GM12865 (cell line): ENCODE measurements around the gene SAMD14.

Experiments used
- DNase-seq: peaks from one replicate; pipeline ENCODE4 v3.0.0; 2010; ENCODE audit warnings: low read depth
- H3K4me3 ChIP-seq: 2 replicates; pipeline ENCODE4 v1.5.1; 2011; ENCODE audit warnings: mild to moderate bottlenecking, low read depth, low read length, control low read depth
- CTCF ChIP-seq: IDR thresholded peaks from 2 replicates; pipeline ENCODE4 v1.5.1; 2011; ENCODE audit warnings: low read length, control low read depth, low read depth, inconsistent platforms; ENCODE audit not compliant: insufficient read depth; ENCODE audit errors: missing control alignments

SAMD14 gene

GRCh38 chr17:50128441-50129352, 1.3 kb downstream of the SAMD14 start:
- no peak overlapping the region for H3K4me3 ChIP-seq
- no peak for DNase-seq
- no peak for TF ChIP-seq CTCF

GRCh38 chr17:50127697-50128361, 2.1 kb downstream of the SAMD14 start:
- no peak for TF ChIP-seq CTCF

GRCh38 chr17:50125420-50125997, 4.5 kb downstream of the SAMD14 start:
- H3K4me3 ChIP-seq, result no peak overlapping the region
- no peak for DNase-seq
- no peak for TF ChIP-seq CTCF

More at GRCh38 chr17:50127697-50128361, 2.1 kb downstream of the SAMD14 start:
- H3K4me3 ChIP-seq, result no peak overlapping the region
- no peak for DNase-seq

- no peak overlapping the region for H3K4me3 ChIP-seq
- no peak for TF ChIP-seq CTCF
- no peak for DNase-seq
Measured at GRCh38 chr17:50123649-50124349, 6.2 kb downstream of the SAMD14 start.

GRCh38 chr17:50122945-50123344, 7.0 kb downstream of the SAMD14 start:
- no peak for DNase-seq
- no peak overlapping the region for H3K4me3 ChIP-seq
- no peak for TF ChIP-seq CTCF

- no peak for DNase-seq
- no peak overlapping the region for H3K4me3 ChIP-seq
- TF ChIP-seq CTCF, result no peak
Measured at GRCh38 chr17:50120475-50121253, 9.3 kb downstream of the SAMD14 start.
